Gastrocnemius medialis (tissue), 4 donors: ENCODE results near the gene MAP1LC3B. TPM values are rescaled to one million over a fixed set of nuclear protein-coding genes. Genes with fewer than 3 reads are reported as not detected.

ENCODE experiments used
- ATAC-seq, 2 donors: fragments of 150-250 bp; one replicate each; pipeline ENCODE4 v1.9.1; 2016
- DNase-seq, 2 donors: peaks; one replicate each; pipeline ENCODE4 v3.0.0-alpha.2; 2019
- H3K27ac ChIP-seq, 4 donors: fragments of 200-600 bp; sonication (generic); 1 replicate in 1 of 4; 2 replicates in 3 of 4; pipeline ENCODE4 v1.5.1; 2016 to 2018; ENCODE audit warnings: mild to moderate bottlenecking in 2 of 4, moderate library complexity in 1 of 4
- H3K27me3 ChIP-seq, 3 donors: fragments of 200-600 bp; sonication (generic) in 2 of 3; 1 replicate in 1 of 3; 2 replicates in 2 of 3; pipeline versions ENCODE4 v1.5.1 to v1.6.0; 2016 to 2019; ENCODE audit warnings: mild to moderate bottlenecking in 1 of 3, moderate library complexity in 1 of 3
- H3K36me3 ChIP-seq, 2 donors: fragments of 200-600 bp; sonication (generic) in 1 of 2; one replicate each; pipeline ENCODE4 v1.5.1; 2017 to 2018
- H3K4me1 ChIP-seq, 2 donors: fragments of 200-600 bp; sonication (generic) in 1 of 2; one replicate each; pipeline ENCODE4 v1.5.1; 2016 to 2017; ENCODE audit warnings: mild to moderate bottlenecking in 2 of 2
- H3K4me3 ChIP-seq, 4 donors: fragments of 200-600 bp; sonication (generic) in 3 of 4; 1 replicate in 1 of 4; 2 replicates in 3 of 4; pipeline ENCODE4 v1.5.1; 2016 to 2019; ENCODE audit warnings: mild to moderate bottlenecking in 2 of 4
- H3K9me3 ChIP-seq, 3 donors: fragments of 200-600 bp; sonication (generic) in 2 of 3; 1 replicate in 1 of 3; 2 replicates in 2 of 3; pipeline ENCODE4 v1.5.1; 2016 to 2019
- POLR2A ChIP-seq, 2 donors: fragments of 450-650 bp; IDR thresholded peaks; one replicate each; pipeline ENCODE4 v1.6.1; 2017; ENCODE audit warnings: antibody characterized with exemption in 2 of 2, mild to moderate bottlenecking in 2 of 2, moderate library complexity in 2 of 2
- in situ Hi-C, 4 donors: fragments of 200-750 bp; cut with MboI; loops; one replicate each; pipeline versions ENCODE4 v1.15.0 to v1.8.0; 2017; ENCODE audit warnings: low sequenced_read_pairs in 4 of 4
- intact Hi-C: fragments of 100-400 bp; cut with DNase I; formaldehyde crosslinking; loops from one replicate; pipeline ENCODE4 v1.15.1; 2023; ENCODE audit warnings: low total_unique reads
- total RNA-seq, 4 donors: library from RNA; depleted of rRNA; stranded (reverse); fragments of >200 nt; gene quantifications; one replicate each; pipeline versions ENCODE4 v1.1.0 to v1.2.3, GENCODE V29; 2016
- TF ChIP-seq, protein P1 (sequence below), 5 experiments: fragments of 450-650 bp in 3 of 5; fragments of 200-600 bp in 2 of 5; sonication (generic) in 2 of 5; IDR thresholded peaks in 4 of 5; conservative IDR thresholded peaks in 1 of 5; 1 replicate in 4 of 5; 2 replicates in 1 of 5; pipeline ENCODE4 v1.5.1; 2016 to 2019; ENCODE audit warnings: antibody characterized with exemption in 5 of 5, mild to moderate bottlenecking in 3 of 5, moderate library complexity in 3 of 5

The MAP1LC3B gene
- total RNA-seq, 4 donors from 2014 or later = 76.3 to 165 (median 122) TPM

DNA sequence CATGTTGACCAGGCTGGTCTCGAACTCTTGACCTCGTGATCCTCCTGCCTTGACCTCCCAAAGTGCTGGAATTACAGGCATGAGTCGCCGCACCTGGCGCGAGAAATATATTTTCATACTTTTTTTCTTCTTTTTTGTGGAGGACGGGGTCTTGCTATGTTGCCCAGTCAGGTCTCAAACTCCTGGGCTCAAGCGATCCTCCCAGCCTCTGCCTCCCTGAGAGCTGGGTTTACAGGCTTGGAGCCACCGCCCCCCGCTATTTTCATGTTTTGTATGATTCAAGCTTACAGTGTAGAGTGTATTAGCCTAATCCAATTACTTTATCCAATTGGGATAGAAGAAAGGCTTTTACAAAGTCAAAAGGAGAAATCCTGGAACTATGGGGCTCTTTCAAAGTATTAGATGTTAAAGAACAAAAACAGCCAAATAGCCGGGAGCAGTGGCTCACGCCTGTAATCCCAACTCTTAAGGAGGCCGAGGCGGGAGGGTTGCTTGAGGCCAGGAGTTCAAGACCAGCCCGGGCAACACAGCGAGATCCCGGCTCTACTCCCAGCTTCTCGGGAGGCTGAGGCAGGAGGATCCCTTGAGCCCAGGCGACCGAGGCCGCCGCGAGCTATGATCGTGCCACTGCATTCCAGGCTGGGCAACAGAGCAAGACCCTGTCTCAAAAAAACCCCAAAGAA, 1.4 kb upstream of the MAP1LC3B start:
- in situ Hi-C loops = loop anchor here (5.0 to 25.0 kb wide), 4 partner anchors 73 to 828 kb away; partner anchors contain the start of genes C16orf95 (in 4 of the 4), FOXC2 (in 1 of the 4), KLHDC4 (in 1 of the 4) and MTHFSD (in 1 of the 4)
- H3K27ac ChIP-seq = peak overlapping the region; percentile 97 to 99 (median 98)
- H3K4me3 ChIP-seq = peak overlapping the region; percentile 72 to 79 (median 74)
- ATAC-seq (no peak), DNase-seq (no peak)
- no peaks in the 10 kb centered on the region for H3K36me3 ChIP-seq
- H3K27me3 ChIP-seq = no peaks in the 10 kb centered on the region
- H3K9me3 ChIP-seq = no peaks in the 10 kb centered on the region
- intact Hi-C loops = no loop called here
- H3K4me1 ChIP-seq = peaks cover 49 to 51% of the 10 kb centered on the region in 2 donors
- no peak for TF ChIP-seq POLR2A (IDR thresholded peaks at IDR 0.05)
- TF ChIP-seq, protein P1, sequence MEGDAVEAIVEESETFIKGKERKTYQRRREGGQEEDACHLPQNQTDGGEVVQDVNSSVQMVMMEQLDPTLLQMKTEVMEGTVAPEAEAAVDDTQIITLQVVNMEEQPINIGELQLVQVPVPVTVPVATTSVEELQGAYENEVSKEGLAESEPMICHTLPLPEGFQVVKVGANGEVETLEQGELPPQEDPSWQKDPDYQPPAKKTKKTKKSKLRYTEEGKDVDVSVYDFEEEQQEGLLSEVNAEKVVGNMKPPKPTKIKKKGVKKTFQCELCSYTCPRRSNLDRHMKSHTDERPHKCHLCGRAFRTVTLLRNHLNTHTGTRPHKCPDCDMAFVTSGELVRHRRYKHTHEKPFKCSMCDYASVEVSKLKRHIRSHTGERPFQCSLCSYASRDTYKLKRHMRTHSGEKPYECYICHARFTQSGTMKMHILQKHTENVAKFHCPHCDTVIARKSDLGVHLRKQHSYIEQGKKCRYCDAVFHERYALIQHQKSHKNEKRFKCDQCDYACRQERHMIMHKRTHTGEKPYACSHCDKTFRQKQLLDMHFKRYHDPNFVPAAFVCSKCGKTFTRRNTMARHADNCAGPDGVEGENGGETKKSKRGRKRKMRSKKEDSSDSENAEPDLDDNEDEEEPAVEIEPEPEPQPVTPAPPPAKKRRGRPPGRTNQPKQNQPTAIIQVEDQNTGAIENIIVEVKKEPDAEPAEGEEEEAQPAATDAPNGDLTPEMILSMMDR (IDR thresholded peaks at IDR 0.05 in 4 of 5, conservative IDR thresholded peaks at IDR 0.05 in 1 of 5) = no peak

DNA sequence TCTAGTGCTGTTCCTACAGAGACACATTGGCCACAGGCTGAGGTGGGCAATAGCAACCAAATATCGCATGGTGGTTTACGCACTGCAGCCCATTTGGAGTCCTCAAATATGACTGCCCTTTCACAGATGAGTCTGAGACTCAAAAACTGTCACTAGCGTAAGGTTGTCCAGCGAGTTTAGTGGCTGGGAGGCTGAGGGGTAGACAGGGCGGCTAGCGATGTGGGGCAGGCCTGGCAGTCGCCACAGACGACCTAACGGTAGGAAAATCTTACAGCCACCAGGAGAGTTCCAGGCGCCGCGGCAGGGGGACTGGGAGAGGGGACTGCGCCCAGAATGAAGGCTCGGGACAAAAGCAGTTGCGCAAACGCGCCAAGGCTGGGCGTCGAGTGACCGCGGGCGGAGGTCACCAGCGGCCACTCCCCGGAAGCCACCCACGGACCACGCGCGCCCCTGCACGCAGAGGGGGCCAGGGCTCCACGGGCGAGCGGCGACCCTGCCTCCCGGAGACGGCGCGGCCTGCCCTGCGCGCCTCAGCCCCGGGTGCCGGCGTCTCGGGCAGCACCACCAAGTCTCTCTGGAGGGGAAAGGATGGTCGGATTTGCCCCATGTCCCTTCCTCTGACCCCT, 699 bp upstream of the MAP1LC3B start:
- TF ChIP-seq, protein P1 (IDR thresholded peaks at IDR 0.05 in 4 of 5, conservative IDR thresholded peaks at IDR 0.05 in 1 of 5) = no peak
- TF ChIP-seq POLR2A (IDR thresholded peaks at IDR 0.05) = no peak
- Histone ChIP-seq H3K27ac (peak overlapping the region; percentile 97 to 99 (median 98)), H3K9me3 (no peaks in the 10 kb centered on the region), H3K27me3 (no peaks in the 10 kb centered on the region), H3K36me3 (no peaks in the 10 kb centered on the region), H3K4me1 (peaks cover 49 to 51% of the 10 kb centered on the region in 2 donors), H3K4me3 (peak overlapping the region; percentile 72 to 79 (median 74))
- DNase-seq (peak; percentile 57 to 82), ATAC-seq (peak; percentile 11 to 35)
- in situ Hi-C loops (loop anchor here (5.0 to 25.0 kb wide), 4 partner anchors 74 to 829 kb away; partner anchors contain the start of genes C16orf95 (in 4 of the 4), FOXC2 (in 1 of the 4), KLHDC4 (in 1 of the 4) and MTHFSD (in 1 of the 4)), intact Hi-C loops (no loop called here)

DNA sequence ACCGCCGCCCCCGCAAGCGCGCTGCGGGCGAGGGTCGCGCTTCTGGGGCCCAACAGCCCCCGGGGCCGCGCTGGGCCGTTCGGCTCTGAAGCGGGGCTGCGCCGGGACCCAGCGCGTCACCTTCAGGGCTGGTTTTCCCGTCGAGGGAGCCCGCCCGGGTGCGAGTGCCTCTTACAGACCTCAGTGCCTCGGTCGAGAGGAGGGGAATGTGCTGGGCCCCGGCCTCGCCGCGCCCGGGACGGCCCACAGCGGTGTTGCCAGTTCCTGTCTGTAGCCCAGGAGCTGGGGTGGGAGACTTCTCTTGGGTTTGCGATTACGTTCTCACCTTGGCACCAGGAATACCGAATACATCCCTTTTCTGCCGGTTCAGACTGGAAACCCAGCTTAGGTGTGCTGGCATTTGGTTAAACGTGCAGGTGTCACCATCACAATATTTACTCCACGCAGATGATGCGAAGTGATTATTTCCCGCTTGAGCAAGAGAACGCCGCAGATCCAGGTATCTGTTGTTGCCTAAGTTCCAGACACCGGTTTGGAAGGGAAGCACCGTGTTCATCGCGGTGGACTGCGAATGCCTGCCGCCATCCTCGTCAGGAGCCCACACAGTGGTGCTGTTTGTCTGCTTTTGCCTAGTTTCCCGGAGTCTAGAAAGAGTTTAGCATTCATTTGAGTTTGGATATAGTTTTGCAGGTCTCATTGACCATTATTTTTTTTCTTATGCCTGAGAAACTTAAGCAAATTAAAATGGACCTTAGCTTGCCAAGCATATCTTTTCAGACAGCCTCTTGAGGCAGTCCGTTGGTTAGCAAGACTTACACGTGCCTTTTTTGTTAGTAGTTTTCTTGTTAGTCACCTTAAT, 914 bp downstream of the MAP1LC3B start:
- Histone ChIP-seq H3K27ac (peak overlapping the region; percentile 97 to 99 (median 98)), H3K36me3 (no peaks in the 10 kb centered on the region), H3K4me1 (peaks cover 36 to 39% of the 10 kb centered on the region in 2 donors), H3K4me3 (peak overlapping the region; percentile 65 to 79 (median 76)), H3K9me3 (no peaks in the 10 kb centered on the region), H3K27me3 (no peaks in the 10 kb centered on the region)
- ATAC-seq (no peak), DNase-seq (peak in 1 of 2 donors; percentile 49)
- intact Hi-C loops (loop anchor here (1.0 to 2.0 kb wide), 2 partner anchors 72 to 100 kb away; partner anchors contain the start of gene ZCCHC14), in situ Hi-C loops (loop anchor here (5.0 to 25.0 kb wide), 4 partner anchors 76 to 831 kb away; partner anchors contain the start of genes C16orf95 (in 4 of the 4), FOXC2 (in 1 of the 4), KLHDC4 (in 1 of the 4) and MTHFSD (in 1 of the 4))
- TF ChIP-seq, protein P1 (IDR thresholded peaks at IDR 0.05 in 4 of 5, conservative IDR thresholded peaks at IDR 0.05 in 1 of 5) = peak in 2 of 5 experiments; percentile 19 to 24
- no peak for TF ChIP-seq POLR2A (IDR thresholded peaks at IDR 0.05)

DNA sequence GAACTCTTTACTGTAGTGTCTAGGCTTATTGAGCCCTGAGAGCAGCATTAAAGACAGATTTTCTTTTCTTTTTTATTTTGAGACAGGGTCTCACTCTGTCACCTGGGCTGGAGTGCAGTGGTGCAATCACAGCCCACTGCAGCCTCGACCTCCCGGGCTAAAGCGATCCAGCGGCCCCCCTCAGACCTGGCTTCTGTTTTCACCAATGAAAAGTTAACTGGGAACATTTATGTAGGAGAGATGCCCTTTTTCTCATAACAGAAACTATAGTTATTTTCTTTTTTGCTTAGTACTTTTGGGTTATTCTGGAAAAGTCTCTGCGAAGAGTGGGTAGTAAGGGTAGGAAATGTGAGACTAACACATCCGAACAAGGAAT, 1.5 kb downstream of the MAP1LC3B start:
- Histone ChIP-seq H3K27me3 (no peaks in the 10 kb centered on the region), H3K4me1 (peaks cover 34 to 37% of the 10 kb centered on the region in 2 donors), H3K27ac (peak overlapping the region; percentile 97 to 99 (median 98)), H3K9me3 (no peaks in the 10 kb centered on the region), H3K4me3 (peak overlapping the region; percentile 65 to 79 (median 76)), H3K36me3 (peaks cover 0 to 3% of the 10 kb centered on the region in 2 donors)
- in situ Hi-C loops = loop anchor here (5.0 to 25.0 kb wide), 4 partner anchors 76 to 831 kb away; partner anchors contain the start of genes C16orf95 (in 4 of the 4), FOXC2 (in 1 of the 4), KLHDC4 (in 1 of the 4) and MTHFSD (in 1 of the 4)
- intact Hi-C loops = loop anchor here (1.0 to 2.0 kb wide), 4 partner anchors 69 to 100 kb away; partner anchors contain the start of genes C16orf95 and ZCCHC14
- no peak for TF ChIP-seq POLR2A (IDR thresholded peaks at IDR 0.05)
- TF ChIP-seq, protein P1 (IDR thresholded peaks at IDR 0.05 in 4 of 5, conservative IDR thresholded peaks at IDR 0.05 in 1 of 5) = no peak
- no peak for DNase-seq
- no peak for ATAC-seq
